GM23338 (cell line): ENCODE results near the gene HPCA. TPM values are rescaled to one million over a fixed set of nuclear protein-coding genes. Genes with fewer than 3 reads are reported as not detected.

ENCODE experiments used
- ATAC-seq: fragments of 200-7000 bp; cut with Tn5 transposase; 3 replicates; pipeline ENCODE4 v1.9.1; 2020
- DNase-seq: peaks from one replicate; pipeline ENCODE4 v3.0.0-alpha.2; 2015; ENCODE audit warnings: low spot score
- H2AFZ ChIP-seq: fragments of 200-600 bp; sonication (generic); 2 replicates; pipeline ENCODE4 v1.8.0; 2016; ENCODE audit warnings: antibody characterized with exemption, mild to moderate bottlenecking, moderate library complexity
- H3F3A ChIP-seq: fragments of 200-600 bp; sonication (generic); replicated peaks from 2 replicates; pipeline ENCODE4 v1.8.0; 2017; ENCODE audit warnings: antibody characterized with exemption, mixed run types, low read depth
- H3K27ac ChIP-seq: fragments of 200-600 bp; sonication (generic); 2 replicates; pipeline ENCODE4 v1.6.1; 2016; ENCODE audit warnings: low read depth
- H3K27me3 ChIP-seq: fragments of 200-600 bp; sonication (generic); 2 replicates; pipeline ENCODE4 v1.8.0; 2016; ENCODE audit warnings: mild to moderate bottlenecking, mixed run types, moderate library complexity; ENCODE audit not compliant: insufficient read depth
- H3K36me3 ChIP-seq: fragments of 200-600 bp; sonication (generic); 2 replicates; pipeline ENCODE4 v1.8.0; 2016; ENCODE audit warnings: mild to moderate bottlenecking; ENCODE audit not compliant: insufficient read depth
- H3K4me1 ChIP-seq: fragments of 200-600 bp; sonication (generic); 2 replicates; pipeline ENCODE4 v1.8.0; 2016; ENCODE audit warnings: mild to moderate bottlenecking, moderate library complexity; ENCODE audit not compliant: insufficient read depth
- H3K4me2 ChIP-seq: fragments of 200-600 bp; sonication (generic); 2 replicates; pipeline ENCODE4 v1.7.1; 2017; ENCODE audit warnings: mixed run types
- H3K4me3 ChIP-seq: fragments of 200-600 bp; sonication (generic); 2 replicates; pipeline ENCODE4 v1.6.1; 2016; ENCODE audit warnings: mixed run types
- H3K79me2 ChIP-seq: fragments of 200-600 bp; sonication (generic); replicated peaks from 2 replicates; pipeline ENCODE4 v1.8.0; 2017; ENCODE audit warnings: mild to moderate bottlenecking; ENCODE audit not compliant: insufficient read depth
- H3K9me2 ChIP-seq: fragments of 200-600 bp; sonication (generic); 2 replicates; pipeline ENCODE4 v1.8.0; 2017; ENCODE audit not compliant: insufficient read depth
- H4K20me1 ChIP-seq: fragments of 200-600 bp; sonication (generic); replicated peaks from 2 replicates; pipeline ENCODE4 v1.8.0; 2017; ENCODE audit warnings: mild to moderate bottlenecking; ENCODE audit not compliant: insufficient read depth
- H3K27ac Mint-ChIP-seq: 2 replicates; pipeline ENCODE4 v1.8.0; 2020; ENCODE audit warnings: inconsistent platforms, mild to moderate bottlenecking, moderate library complexity, mixed read lengths
- H3K27me3 Mint-ChIP-seq: 3 replicates; pipeline ENCODE4 v1.8.0; 2022; ENCODE audit warnings: low read depth, mild to moderate bottlenecking, moderate library complexity, mixed read lengths, inconsistent platforms; ENCODE audit not compliant: insufficient read depth, poor library complexity
- H3K36me3 Mint-ChIP-seq: 3 replicates; pipeline ENCODE4 v1.8.0; 2021; ENCODE audit warnings: low read depth, mild to moderate bottlenecking, inconsistent platforms, moderate library complexity, mixed read lengths
- H3K4me1 Mint-ChIP-seq: 3 replicates; pipeline ENCODE4 v1.8.0; 2020; ENCODE audit warnings: mild to moderate bottlenecking, inconsistent platforms, mixed read lengths
- H3K4me3 Mint-ChIP-seq: 3 replicates; pipeline ENCODE4 v1.8.0; 2021; ENCODE audit warnings: moderate library complexity, mild to moderate bottlenecking, inconsistent platforms, mixed read lengths
- H3K9me3 Mint-ChIP-seq: 3 replicates; pipeline ENCODE4 v1.8.0; 2020; ENCODE audit warnings: moderate library complexity, mild to moderate bottlenecking, inconsistent platforms, mixed read lengths
- CREB1 ChIP-seq: fragments of 250-450 bp; sonication (Bioruptor Pico); IDR thresholded peaks from 2 replicates; pipeline ENCODE4 v1.5.0; 2020; ENCODE audit warnings: low read depth, mild to moderate bottlenecking, moderate library complexity
- EZH2 ChIP-seq: fragments of 200-600 bp; sonication (generic); IDR thresholded peaks from one replicate; pipeline ENCODE4 v1.8.0; 2017; ENCODE audit warnings: antibody characterized with exemption, mild to moderate bottlenecking, low read depth; ENCODE audit not compliant: unreplicated experiment
- EZH2phosphoT487 ChIP-seq: fragments of 200-600 bp; sonication (generic); IDR thresholded peaks from one replicate; pipeline ENCODE4 v1.8.1; 2018; ENCODE audit warnings: antibody characterized with exemption; ENCODE audit not compliant: unreplicated experiment
- NANOG ChIP-seq: IDR thresholded peaks from 2 replicates; pipeline ENCODE4 v1.6.1; 2016; ENCODE audit warnings: antibody characterized with exemption, borderline replicate concordance
- POLR2AphosphoS5 ChIP-seq: IDR thresholded peaks from 2 replicates; pipeline ENCODE4 v1.6.1; 2016; ENCODE audit warnings: antibody characterized with exemption, low read depth
- REST ChIP-seq: IDR thresholded peaks from one replicate; pipeline ENCODE4 v1.6.1; 2018; ENCODE audit warnings: antibody characterized with exemption; ENCODE audit not compliant: unreplicated experiment
- STAT1 ChIP-seq: IDR thresholded peaks from one replicate; pipeline ENCODE4 v1.6.1; 2016; ENCODE audit warnings: antibody characterized with exemption; ENCODE audit not compliant: unreplicated experiment
- ZNF114 ChIP-seq: fragments of 250-450 bp; sonication (Bioruptor Pico); IDR thresholded peaks from 2 replicates; pipeline ENCODE4 v1.5.0; 2020; ENCODE audit warnings: mild to moderate bottlenecking, moderate library complexity
- ZNF331 ChIP-seq: fragments of 250-450 bp; sonication (Bioruptor Pico); IDR thresholded peaks from 2 replicates; pipeline ENCODE4 v1.5.0; 2020; ENCODE audit warnings: low read depth, mild to moderate bottlenecking, moderate library complexity
- polyA plus RNA-seq: library from polyadenylated mRNA; unstranded; fragments of >200 nt; fragmentation: Nextera tagmentation; extraction: Ambion mirVana; gene quantifications from 2 replicates; pipeline ENCODE4 v1.2.1, GENCODE V29; 2016
- total RNA-seq: library from RNA; depleted of rRNA; stranded (reverse); fragments of >200 nt; shearing (Covaris generic); gene quantifications from 2 replicates; pipeline ENCODE4 v1.2.3, GENCODE V29; 2014
- TF ChIP-seq, protein P1 (sequence below): fragments of 250-450 bp; sonication (Bioruptor Pico); IDR thresholded peaks from 2 replicates; pipeline ENCODE4 v1.5.0; 2020; ENCODE audit warnings: mild to moderate bottlenecking, moderate library complexity

The HPCA gene
- total and polyA plus RNA-seq, 2 experiments from 2014 or later, result 0.35 to 0.82 TPM

DNA sequence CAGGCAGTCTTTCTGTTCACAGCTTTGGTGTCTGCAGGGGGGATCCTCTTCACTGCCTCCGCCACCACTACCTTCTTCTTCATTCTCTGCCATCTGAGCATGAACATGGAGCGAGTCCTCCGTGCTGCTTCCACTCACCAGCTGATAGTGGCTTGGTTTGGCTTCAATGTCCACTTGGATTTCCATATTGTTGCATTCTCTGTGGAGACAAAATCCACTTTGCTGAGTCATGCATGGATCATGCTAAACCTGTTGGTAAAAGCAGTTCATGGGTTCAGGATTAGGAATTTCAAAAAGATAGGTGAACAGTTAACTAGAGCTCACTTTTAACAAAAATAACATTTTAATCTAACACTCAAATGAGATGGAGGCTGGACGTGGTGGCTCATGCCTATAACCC is 50.8 kb downstream of the HPCA start:
- Histone ChIP-seq H3F3A (no peaks in the 10 kb centered on the region; the same call in 1 of the 2 replicates), H3K4me1 (0 out of 2 replicates have a peak, but pooled peaks cover 4% of the 10 kb centered on the region), H3K79me2 (no peaks in the 10 kb centered on the region), H4K20me1 (0 out of 2 replicates have a peak, but pooled peaks cover 4% of the 10 kb centered on the region), H3K4me2 (no peak overlapping the region), H3K27ac (no peak overlapping the region), H3K36me3 (peaks cover 9% of the 10 kb centered on the region; the same call in 1 of the 2 replicates), H3K9me2 (no peaks in the 10 kb centered on the region), H3K4me3 (no peak overlapping the region), H3K27me3 (no peaks in the 10 kb centered on the region), H2AFZ (no peak overlapping the region)
- DNase-seq (no peak), ATAC-seq (no peak)
- Mint-ChIP-seq H3K4me1 (peaks cover 6% of the 10 kb centered on the region; the same call in 2 of the 3 replicates), H3K36me3 (peaks cover 11% of the 10 kb centered on the region), H3K27ac (peak overlapping the region; percentile 88; the same call in 1 of the 2 replicates), H3K9me3 (no peaks in the 10 kb centered on the region), H3K4me3 (no peak overlapping the region), H3K27me3 (no peaks in the 10 kb centered on the region)
- TF ChIP-seq REST, result no peak
- no peak for TF ChIP-seq POLR2AphosphoS5
- TF ChIP-seq ZNF114 (CRISPR knock-in tag), result no peak
- no peak for TF ChIP-seq EZH2
- no peak for TF ChIP-seq ZNF331 (CRISPR knock-in tag)
- no peak for TF ChIP-seq NANOG
- no peak for TF ChIP-seq CREB1 (CRISPR knock-in tag)
- TF ChIP-seq EZH2phosphoT487, result no peak
- TF ChIP-seq STAT1, result no peak
- TF ChIP-seq, protein P1, sequence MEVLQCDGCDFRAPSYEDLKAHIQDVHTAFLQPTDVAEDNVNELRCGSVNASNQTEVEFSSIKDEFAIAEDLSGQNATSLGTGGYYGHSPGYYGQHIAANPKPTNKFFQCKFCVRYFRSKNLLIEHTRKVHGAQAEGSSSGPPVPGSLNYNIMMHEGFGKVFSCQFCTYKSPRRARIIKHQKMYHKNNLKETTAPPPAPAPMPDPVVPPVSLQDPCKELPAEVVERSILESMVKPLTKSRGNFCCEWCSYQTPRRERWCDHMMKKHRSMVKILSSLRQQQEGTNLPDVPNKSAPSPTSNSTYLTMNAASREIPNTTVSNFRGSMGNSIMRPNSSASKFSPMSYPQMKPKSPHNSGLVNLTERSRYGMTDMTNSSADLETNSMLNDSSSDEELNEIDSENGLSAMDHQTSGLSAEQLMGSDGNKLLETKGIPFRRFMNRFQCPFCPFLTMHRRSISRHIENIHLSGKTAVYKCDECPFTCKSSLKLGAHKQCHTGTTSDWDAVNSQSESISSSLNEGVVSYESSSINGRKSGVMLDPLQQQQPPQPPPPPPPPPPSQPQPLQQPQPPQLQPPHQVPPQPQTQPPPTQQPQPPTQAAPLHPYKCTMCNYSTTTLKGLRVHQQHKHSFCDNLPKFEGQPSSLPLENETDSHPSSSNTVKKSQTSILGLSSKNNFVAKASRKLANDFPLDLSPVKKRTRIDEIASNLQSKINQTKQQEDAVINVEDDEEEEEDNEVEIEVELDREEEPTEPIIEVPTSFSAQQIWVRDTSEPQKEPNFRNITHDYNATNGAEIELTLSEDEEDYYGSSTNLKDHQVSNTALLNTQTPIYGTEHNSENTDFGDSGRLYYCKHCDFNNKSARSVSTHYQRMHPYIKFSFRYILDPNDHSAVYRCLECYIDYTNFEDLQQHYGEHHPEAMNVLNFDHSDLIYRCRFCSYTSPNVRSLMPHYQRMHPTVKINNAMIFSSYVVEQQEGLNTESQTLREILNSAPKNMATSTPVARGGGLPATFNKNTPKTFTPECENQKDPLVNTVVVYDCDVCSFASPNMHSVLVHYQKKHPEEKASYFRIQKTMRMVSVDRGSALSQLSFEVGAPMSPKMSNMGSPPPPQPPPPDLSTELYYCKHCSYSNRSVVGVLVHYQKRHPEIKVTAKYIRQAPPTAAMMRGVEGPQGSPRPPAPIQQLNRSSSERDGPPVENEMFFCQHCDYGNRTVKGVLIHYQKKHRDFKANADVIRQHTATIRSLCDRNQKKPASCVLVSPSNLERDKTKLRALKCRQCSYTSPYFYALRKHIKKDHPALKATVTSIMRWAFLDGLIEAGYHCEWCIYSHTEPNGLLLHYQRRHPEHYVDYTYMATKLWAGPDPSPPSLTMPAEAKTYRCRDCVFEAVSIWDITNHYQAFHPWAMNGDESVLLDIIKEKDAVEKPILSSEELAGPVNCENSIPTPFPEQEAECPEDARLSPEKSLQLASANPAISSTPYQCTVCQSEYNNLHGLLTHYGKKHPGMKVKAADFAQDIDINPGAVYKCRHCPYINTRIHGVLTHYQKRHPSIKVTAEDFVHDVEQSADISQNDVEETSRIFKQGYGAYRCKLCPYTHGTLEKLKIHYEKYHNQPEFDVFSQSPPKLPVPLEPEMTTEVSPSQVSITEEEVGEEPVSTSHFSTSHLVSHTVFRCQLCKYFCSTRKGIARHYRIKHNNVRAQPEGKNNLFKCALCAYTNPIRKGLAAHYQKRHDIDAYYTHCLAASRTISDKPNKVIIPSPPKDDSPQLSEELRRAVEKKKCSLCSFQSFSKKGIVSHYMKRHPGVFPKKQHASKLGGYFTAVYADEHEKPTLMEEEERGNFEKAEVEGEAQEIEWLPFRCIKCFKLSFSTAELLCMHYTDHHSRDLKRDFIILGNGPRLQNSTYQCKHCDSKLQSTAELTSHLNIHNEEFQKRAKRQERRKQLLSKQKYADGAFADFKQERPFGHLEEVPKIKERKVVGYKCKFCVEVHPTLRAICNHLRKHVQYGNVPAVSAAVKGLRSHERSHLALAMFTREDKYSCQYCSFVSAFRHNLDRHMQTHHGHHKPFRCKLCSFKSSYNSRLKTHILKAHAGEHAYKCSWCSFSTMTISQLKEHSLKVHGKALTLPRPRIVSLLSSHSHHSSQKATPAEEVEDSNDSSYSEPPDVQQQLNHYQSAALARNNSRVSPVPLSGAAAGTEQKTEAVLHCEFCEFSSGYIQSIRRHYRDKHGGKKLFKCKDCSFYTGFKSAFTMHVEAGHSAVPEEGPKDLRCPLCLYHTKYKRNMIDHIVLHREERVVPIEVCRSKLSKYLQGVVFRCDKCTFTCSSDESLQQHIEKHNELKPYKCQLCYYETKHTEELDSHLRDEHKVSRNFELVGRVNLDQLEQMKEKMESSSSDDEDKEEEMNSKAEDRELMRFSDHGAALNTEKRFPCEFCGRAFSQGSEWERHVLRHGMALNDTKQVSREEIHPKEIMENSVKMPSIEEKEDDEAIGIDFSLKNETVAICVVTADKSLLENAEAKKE (CRISPR knock-in tag), result no peak
